Suprapubic skin (tissue), 4 donors: ENCODE measurements around the gene SHCBP1L. TPM values are rescaled to one million over a fixed set of nuclear protein-coding genes. Genes with fewer than 3 reads are reported as not detected.

Source experiments
- DNase-seq, 2 donors: peaks; one replicate each; pipeline ENCODE4 v3.0.0-alpha.2; 2019; ENCODE audit warnings: low spot score in 2 of 2
- H3K27ac ChIP-seq: fragments of 200-600 bp; sonication (generic); one replicate; pipeline ENCODE4 v1.5.1; 2019
- H3K27me3 ChIP-seq: fragments of 200-600 bp; sonication (generic); one replicate; pipeline ENCODE4 v1.5.1; 2019
- H3K36me3 ChIP-seq: fragments of 200-600 bp; sonication (generic); one replicate; pipeline ENCODE4 v1.5.1; 2019
- H3K4me1 ChIP-seq: fragments of 200-600 bp; sonication (generic); one replicate; pipeline ENCODE4 v1.5.1; 2019
- H3K4me3 ChIP-seq: fragments of 200-600 bp; sonication (generic); one replicate; pipeline ENCODE4 v1.5.1; 2019; ENCODE audit warnings: mild to moderate bottlenecking
- H3K9me3 ChIP-seq: fragments of 200-600 bp; sonication (generic); one replicate; pipeline ENCODE4 v1.5.1; 2019
- EP300 ChIP-seq: sonication (generic); formaldehyde crosslinking; IDR thresholded peaks from one replicate; pipeline ENCODE4 v1.6.1; 2017; ENCODE audit warnings: antibody characterized with exemption
- POLR2A ChIP-seq, 2 donors: fragments of 450-650 bp; IDR thresholded peaks; one replicate each; pipeline ENCODE4 v1.6.1; 2017; ENCODE audit warnings: antibody characterized with exemption in 2 of 2, mild to moderate bottlenecking in 2 of 2, moderate library complexity in 2 of 2
- POLR2AphosphoS5 ChIP-seq, 3 donors: sonication (generic); formaldehyde crosslinking; IDR thresholded peaks; one replicate each; pipeline ENCODE4 v1.6.1; 2017; ENCODE audit warnings: antibody characterized with exemption in 3 of 3
- WGBS: methylation state at CpG from one replicate; pipeline ENCODE4 v1.1.5; 2018; 5-methylcytosine and 5-hydroxymethylcytosine counted together
- total RNA-seq, 4 donors: library from RNA; depleted of rRNA; stranded (reverse); fragments of >200 nt; gene quantifications; one replicate each; pipeline ENCODE4 v1.1.0, GENCODE V29; 2016
- TF ChIP-seq, protein P1 (sequence below), 2 donors: fragments of 200-600 bp in 1 of 2; fragments of 450-650 bp in 1 of 2; sonication (generic) in 1 of 2; IDR thresholded peaks; one replicate each; pipeline ENCODE4 v1.5.1; 2016 to 2019; ENCODE audit warnings: antibody characterized with exemption in 2 of 2, mild to moderate bottlenecking in 1 of 2, moderate library complexity in 1 of 2

The SHCBP1L gene
- total RNA-seq, 4 donors from 2014 or later, result not detected

DNA sequence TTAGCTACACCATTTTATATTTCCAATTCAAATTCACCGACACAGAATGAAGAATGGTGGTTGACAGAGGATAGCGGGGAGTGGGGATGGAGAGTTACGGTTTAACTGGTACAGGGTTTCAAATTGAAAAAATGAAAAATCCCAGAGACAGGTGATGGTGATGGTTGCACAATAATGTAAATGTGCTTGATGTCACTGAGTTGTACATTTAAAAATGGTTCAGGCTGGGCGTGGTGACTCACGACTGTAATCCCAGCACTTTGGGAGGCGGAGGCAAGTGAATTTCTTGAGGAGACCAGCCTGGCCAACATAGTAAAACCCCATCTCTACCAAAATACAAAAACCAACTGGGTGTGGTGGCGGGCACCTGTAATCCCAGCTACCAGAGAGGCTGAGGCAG lies 31.2 kb upstream of the SHCBP1L start:
- Histone ChIP-seq H3K9me3 (no peaks in the 10 kb centered on the region), H3K4me3 (no peak overlapping the region), H3K36me3 (no peaks in the 10 kb centered on the region), H3K4me1 (no peaks in the 10 kb centered on the region), H3K27me3 (no peaks in the 10 kb centered on the region), H3K27ac (no peak overlapping the region)
- TF ChIP-seq POLR2A (IDR thresholded peaks at IDR 0.05), result no peak
- no peak for TF ChIP-seq POLR2AphosphoS5 (IDR thresholded peaks at IDR 0.05)
- TF ChIP-seq, protein P1, sequence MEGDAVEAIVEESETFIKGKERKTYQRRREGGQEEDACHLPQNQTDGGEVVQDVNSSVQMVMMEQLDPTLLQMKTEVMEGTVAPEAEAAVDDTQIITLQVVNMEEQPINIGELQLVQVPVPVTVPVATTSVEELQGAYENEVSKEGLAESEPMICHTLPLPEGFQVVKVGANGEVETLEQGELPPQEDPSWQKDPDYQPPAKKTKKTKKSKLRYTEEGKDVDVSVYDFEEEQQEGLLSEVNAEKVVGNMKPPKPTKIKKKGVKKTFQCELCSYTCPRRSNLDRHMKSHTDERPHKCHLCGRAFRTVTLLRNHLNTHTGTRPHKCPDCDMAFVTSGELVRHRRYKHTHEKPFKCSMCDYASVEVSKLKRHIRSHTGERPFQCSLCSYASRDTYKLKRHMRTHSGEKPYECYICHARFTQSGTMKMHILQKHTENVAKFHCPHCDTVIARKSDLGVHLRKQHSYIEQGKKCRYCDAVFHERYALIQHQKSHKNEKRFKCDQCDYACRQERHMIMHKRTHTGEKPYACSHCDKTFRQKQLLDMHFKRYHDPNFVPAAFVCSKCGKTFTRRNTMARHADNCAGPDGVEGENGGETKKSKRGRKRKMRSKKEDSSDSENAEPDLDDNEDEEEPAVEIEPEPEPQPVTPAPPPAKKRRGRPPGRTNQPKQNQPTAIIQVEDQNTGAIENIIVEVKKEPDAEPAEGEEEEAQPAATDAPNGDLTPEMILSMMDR (IDR thresholded peaks at IDR 0.05), result no peak
- TF ChIP-seq EP300, result no peak
- DNase-seq, result no peak
- 87% methylated on average over 7 of the region's 7 CpGs for WGBS

GRCh38 chr1:182978151-182978853 lies 25.3 kb upstream of the SHCBP1L start:
- no peaks in the 10 kb centered on the region for H3K36me3 ChIP-seq
- no peaks in the 10 kb centered on the region for H3K4me1 ChIP-seq
- WGBS, result 82% methylated on average over 6 of the region's 6 CpGs
- no peaks in the 10 kb centered on the region for H3K9me3 ChIP-seq
- no peak overlapping the region for H3K4me3 ChIP-seq
- H3K27ac ChIP-seq, result no peak overlapping the region
- DNase-seq, result no peak
- TF ChIP-seq POLR2AphosphoS5 (IDR thresholded peaks at IDR 0.05) (no peak), POLR2A (IDR thresholded peaks at IDR 0.05) (no peak), EP300 (no peak)
- TF ChIP-seq, protein P1 (IDR thresholded peaks at IDR 0.05), result no peak
- H3K27me3 ChIP-seq, result no peaks in the 10 kb centered on the region

DNA sequence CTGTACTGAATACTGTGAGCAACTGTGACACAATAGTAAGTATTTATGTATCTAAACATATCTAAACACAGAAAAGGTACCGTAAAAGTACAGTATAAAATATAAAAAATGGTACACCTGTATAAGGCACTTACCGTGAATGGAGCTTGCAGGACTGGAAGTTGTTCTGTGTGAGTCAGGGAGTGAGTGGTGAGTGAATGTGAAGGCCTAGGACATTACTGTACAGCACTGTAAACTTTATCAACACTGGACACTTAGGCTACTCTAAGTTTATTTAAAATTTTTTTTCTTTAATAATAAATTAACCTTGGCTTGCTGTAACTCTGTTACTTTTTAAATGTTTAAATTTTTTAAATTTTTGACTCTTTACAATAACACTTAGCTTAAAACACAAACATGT lies 24.5 kb upstream of the SHCBP1L start:
- Histone ChIP-seq H3K27ac (no peak overlapping the region), H3K27me3 (no peaks in the 10 kb centered on the region), H3K4me3 (no peak overlapping the region), H3K36me3 (no peaks in the 10 kb centered on the region), H3K4me1 (no peaks in the 10 kb centered on the region), H3K9me3 (no peaks in the 10 kb centered on the region)
- 97% methylated on average over 2 of the region's 2 CpGs for WGBS
- TF ChIP-seq POLR2A (IDR thresholded peaks at IDR 0.05) (no peak), EP300 (no peak), POLR2AphosphoS5 (IDR thresholded peaks at IDR 0.05) (no peak)
- TF ChIP-seq, protein P1 (IDR thresholded peaks at IDR 0.05), result no peak
- DNase-seq, result no peak

DNA sequence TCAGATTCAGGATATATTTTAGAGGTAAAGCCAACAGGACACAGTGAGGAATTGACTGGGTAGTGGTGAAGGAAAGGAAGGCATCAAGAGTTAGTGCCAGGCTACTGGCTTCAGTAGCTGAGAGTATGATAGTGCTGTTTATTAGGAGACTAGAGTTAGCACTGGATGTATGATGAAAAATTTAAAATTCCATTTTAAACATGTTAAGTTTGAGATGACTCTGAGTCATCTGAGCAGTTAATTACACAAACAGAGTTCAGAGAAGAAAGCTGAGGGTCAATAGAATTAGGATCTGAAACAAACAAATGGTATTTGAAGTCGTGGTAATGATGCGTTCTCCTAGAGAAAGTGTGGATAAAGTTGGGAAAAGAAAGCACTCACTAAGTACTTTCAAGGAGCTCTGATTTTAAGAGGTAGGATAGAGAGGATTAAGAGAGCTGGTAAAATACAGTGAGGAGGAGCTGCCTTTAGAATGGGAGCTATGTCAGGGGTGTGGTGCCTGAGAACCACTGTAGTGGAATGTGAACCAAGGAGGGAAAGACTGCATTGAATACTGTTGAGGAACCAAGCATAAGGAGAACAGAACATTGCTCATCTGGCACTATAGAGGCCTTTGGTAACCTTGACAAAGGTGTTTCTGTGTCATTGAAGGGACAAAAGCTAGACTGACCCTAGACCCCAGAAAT lies 21.7 kb upstream of the SHCBP1L start:
- H3K9me3 ChIP-seq, result no peaks in the 10 kb centered on the region
- WGBS, result 84% methylated on average over 2 of the region's 2 CpGs
- DNase-seq, result no peak

DNA sequence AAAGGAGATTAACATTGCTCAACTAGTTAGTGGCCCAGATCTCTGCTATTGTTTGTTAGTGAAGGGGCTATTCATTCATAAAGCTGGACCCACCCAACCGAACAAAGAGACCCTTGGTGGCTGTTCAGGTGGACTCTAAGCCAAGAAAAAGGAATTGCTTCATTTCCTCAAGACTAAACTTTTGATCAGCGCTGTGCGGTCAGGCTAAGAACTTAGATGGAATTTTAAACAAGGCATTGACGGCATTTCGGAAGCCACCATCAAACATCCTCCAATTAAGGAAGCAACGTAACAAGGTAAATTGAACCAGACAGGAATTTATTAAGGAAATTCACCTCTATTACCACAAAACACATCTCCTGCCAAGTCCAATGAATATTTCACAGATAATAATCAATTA lies 19.9 kb upstream of the SHCBP1L start:
- no peaks in the 10 kb centered on the region for H3K9me3 ChIP-seq
- TF ChIP-seq, protein P1 (IDR thresholded peaks at IDR 0.05), result no peak
- no peaks in the 10 kb centered on the region for H3K27me3 ChIP-seq
- no peaks in the 10 kb centered on the region for H3K4me1 ChIP-seq
- H3K4me3 ChIP-seq, result no peak overlapping the region
- 72% methylated on average over 6 of the region's 6 CpGs for WGBS
- DNase-seq, result no peak
- H3K36me3 ChIP-seq, result no peaks in the 10 kb centered on the region
- no peak overlapping the region for H3K27ac ChIP-seq

More for the DNA sequence above, 21.7 kb upstream of the SHCBP1L start:
- no peak overlapping the region for H3K4me3 ChIP-seq
- TF ChIP-seq POLR2AphosphoS5 (IDR thresholded peaks at IDR 0.05), result no peak
- TF ChIP-seq, protein P1 (IDR thresholded peaks at IDR 0.05), result no peak
- no peak for TF ChIP-seq POLR2A (IDR thresholded peaks at IDR 0.05)
- TF ChIP-seq EP300, result no peak
- H3K4me1 ChIP-seq, result no peaks in the 10 kb centered on the region
- no peaks in the 10 kb centered on the region for H3K36me3 ChIP-seq
- H3K27ac ChIP-seq, result no peak overlapping the region
- H3K27me3 ChIP-seq, result no peaks in the 10 kb centered on the region
